SH-SY5Y (cell line): Measurements from ENCODE around the gene RPS6KA4.

Experiments
- GATA2 ChIP-seq: IDR thresholded peaks from 2 replicates; pipeline ENCODE4 v1.6.1; 2011; ENCODE audit warnings: mild to moderate bottlenecking, low read depth, low read length
- GATA3 ChIP-seq: IDR thresholded peaks from 2 replicates; pipeline ENCODE4 v1.6.1; 2011; ENCODE audit warnings: low read depth, mild to moderate bottlenecking, low read length, moderate library complexity

- TF ChIP-seq GATA2, result no peak
- no peak for TF ChIP-seq GATA3
Observed at GRCh38 chr11:64341429-64341828, 17.5 kb upstream of the RPS6KA4 start.
